ENCODE data around the gene KCNK5.

- TF ChIP-seq CTCF (IDR thresholded peaks at IDR 0.05) (no peak), POLR2A (IDR thresholded peaks at IDR 0.05; ENCODE audit: low read depth) (no peak)
These were observed 25.7 kb downstream of the KCNK5 start for GRCh38 chr6:39203436-39204159.
